Hepatocyte (in vitro differentiated cells): ENCODE data around the gene HOXD12. TPM values are rescaled to one million over a fixed set of nuclear protein-coding genes. Genes with fewer than 3 reads are reported as not detected.

Experiments
- DNase-seq: peaks from one replicate; pipeline ENCODE4 v3.0.0-alpha.2; 2016; ENCODE audit warnings: low spot score
- H2AFZ ChIP-seq: fragments of 200-600 bp; sonication (generic); 2 replicates; pipeline ENCODE4 v1.6.0; 2016; ENCODE audit warnings: antibody characterized with exemption, mild to moderate bottlenecking
- H3K27ac ChIP-seq: fragments of 200-600 bp; sonication (generic); 2 replicates; pipeline ENCODE4 v1.5.1; 2016; ENCODE audit warnings: mild to moderate bottlenecking
- H3K27me3 ChIP-seq: fragments of 200-600 bp; sonication (generic); 2 replicates; pipeline ENCODE4 v1.6.1; 2016
- H3K36me3 ChIP-seq: fragments of 200-600 bp; sonication (generic); replicated peaks from 2 replicates; pipeline ENCODE4 v1.5.1; 2016; ENCODE audit warnings: low read depth; ENCODE audit not compliant: insufficient read depth
- H3K4me1 ChIP-seq: fragments of 200-600 bp; sonication (generic); 2 replicates; pipeline ENCODE4 v1.5.1; 2016; ENCODE audit warnings: mild to moderate bottlenecking, moderate library complexity; ENCODE audit not compliant: insufficient read depth
- H3K4me2 ChIP-seq: fragments of 200-600 bp; sonication (generic); 2 replicates; pipeline ENCODE4 v1.6.0; 2016
- H3K4me3 ChIP-seq: fragments of 200-600 bp; sonication (generic); 2 replicates; pipeline ENCODE4 v1.5.1; 2016; ENCODE audit warnings: mild to moderate bottlenecking
- H3K79me2 ChIP-seq: fragments of 200-600 bp; sonication (generic); 2 replicates; pipeline ENCODE4 v1.6.0; 2017; ENCODE audit warnings: mild to moderate bottlenecking
- H3K9me2 ChIP-seq: fragments of 200-600 bp; sonication (generic); replicated peaks from 2 replicates; pipeline ENCODE4 v1.6.0; 2017; ENCODE audit warnings: mild to moderate bottlenecking; ENCODE audit not compliant: insufficient read depth
- H3K9me3 ChIP-seq: fragments of 200-600 bp; sonication (generic); 2 replicates; pipeline ENCODE4 v1.5.1; 2016; ENCODE audit warnings: low read depth, mild to moderate bottlenecking
- H4K20me1 ChIP-seq: fragments of 200-600 bp; sonication (generic); 2 replicates; pipeline ENCODE4 v1.6.0; 2016; ENCODE audit warnings: mild to moderate bottlenecking; ENCODE audit not compliant: insufficient read depth, poor library complexity, severe bottlenecking
- CTCF ChIP-seq: fragments of 200-600 bp; sonication (generic); IDR thresholded peaks from 2 replicates; pipeline ENCODE4 v1.5.1; 2016; ENCODE audit warnings: antibody characterized with exemption, mild to moderate bottlenecking; ENCODE audit not compliant: poor library complexity
- EZH2 ChIP-seq: fragments of 200-600 bp; sonication (generic); IDR thresholded peaks from 2 replicates; pipeline ENCODE4 v1.6.1; 2016; ENCODE audit warnings: antibody characterized with exemption, mild to moderate bottlenecking, borderline replicate concordance
- EZH2phosphoT487 ChIP-seq: fragments of 200-600 bp; sonication (generic); IDR thresholded peaks from one replicate; pipeline ENCODE4 v1.6.1; 2018; ENCODE audit warnings: antibody characterized with exemption, mild to moderate bottlenecking, low read depth, moderate library complexity; ENCODE audit not compliant: unreplicated experiment, severe bottlenecking
- WGBS: methylation state at CpG from one replicate; pipeline ENCODE4 v1.1.6; 2016; ENCODE audit warnings: low lambda C conversion rate; ENCODE audit errors: missing lambda C conversion rate; 5-methylcytosine and 5-hydroxymethylcytosine counted together
- polyA plus RNA-seq: library from polyadenylated mRNA; unstranded; fragments of >200 nt; fragmentation: Nextera tagmentation; extraction: Ambion mirVana; gene quantifications from 2 replicates; pipeline ENCODE4 v1.2.1, GENCODE V29; 2016
- total RNA-seq: library from RNA; depleted of rRNA; stranded (reverse); fragments of >200 nt; gene quantifications from 2 replicates; pipeline ENCODE4 v1.2.3, GENCODE V29; 2014

HOXD12 gene
- total and polyA plus RNA-seq, 2 experiments from 2014 or later, result 3.3 to 29.0 TPM

GRCh38 chr2:176078541-176079284 is 20.9 kb upstream of the HOXD12 start:
- H3K36me3 ChIP-seq, result no peaks in the 10 kb centered on the region
- H3K4me3 ChIP-seq, result peak overlapping the region; percentile 35
- no peaks in the 10 kb centered on the region for H3K9me3 ChIP-seq
- peak; percentile 54 for TF ChIP-seq EZH2
- peak; percentile 51 for TF ChIP-seq EZH2phosphoT487
- TF ChIP-seq CTCF, result no peak
- H3K9me2 ChIP-seq, result no peaks in the 10 kb centered on the region
- no peak for DNase-seq
- H3K27me3 ChIP-seq, result peaks cover 92% of the 10 kb centered on the region
- peak overlapping the region; percentile 93 for H3K27ac ChIP-seq
- peaks cover 31% of the 10 kb centered on the region for H3K79me2 ChIP-seq
- WGBS, result 10% methylated on average over 25 of the region's 25 CpGs
- no peaks in the 10 kb centered on the region for H4K20me1 ChIP-seq
- H3K4me2 ChIP-seq, result peak overlapping the region; percentile 84
- H3K4me1 ChIP-seq, result peaks cover 7% of the 10 kb centered on the region
- H2AFZ ChIP-seq, result no peak overlapping the region

- H3K4me2 ChIP-seq, result peak overlapping the region; percentile 84
- H2AFZ ChIP-seq, result peak overlapping the region; percentile 22
Observed at GRCh38 chr2:176079285-176079830, 20.2 kb upstream of the HOXD12 start.

GRCh38 chr2:176079831-176080539 is 19.6 kb upstream of the HOXD12 start:
- H3K4me3 ChIP-seq, result peak overlapping the region; percentile 35

More at GRCh38 chr2:176079285-176079830, 20.2 kb upstream of the HOXD12 start:
- WGBS, result 1% methylated on average over 30 of the region's 30 CpGs
- H4K20me1 ChIP-seq, result no peaks in the 10 kb centered on the region
- no peaks in the 10 kb centered on the region for H3K9me2 ChIP-seq
- peak overlapping the region; percentile 93 for H3K27ac ChIP-seq
- TF ChIP-seq EZH2 (no peak), CTCF (no peak), EZH2phosphoT487 (no peak)
- DNase-seq, result no peak
- no peaks in the 10 kb centered on the region for H3K9me3 ChIP-seq
- peaks cover 36% of the 10 kb centered on the region for H3K79me2 ChIP-seq
- peak overlapping the region; percentile 35 for H3K4me3 ChIP-seq
- peaks cover 92% of the 10 kb centered on the region for H3K27me3 ChIP-seq
- peaks cover 7% of the 10 kb centered on the region for H3K4me1 ChIP-seq
- H3K36me3 ChIP-seq, result no peaks in the 10 kb centered on the region

More at GRCh38 chr2:176079831-176080539, 19.6 kb upstream of the HOXD12 start:
- H3K79me2 ChIP-seq, result peaks cover 36% of the 10 kb centered on the region
- H3K27ac ChIP-seq, result peak overlapping the region; percentile 93
- 2% methylated on average over 51 of the region's 86 CpGs for WGBS
- H3K4me2 ChIP-seq, result peak overlapping the region; percentile 84
- H4K20me1 ChIP-seq, result no peaks in the 10 kb centered on the region
- peak; percentile 90 for DNase-seq
- H3K27me3 ChIP-seq, result peaks cover 92% of the 10 kb centered on the region
- no peaks in the 10 kb centered on the region for H3K36me3 ChIP-seq
- H2AFZ ChIP-seq, result peak overlapping the region; percentile 50
- H3K4me1 ChIP-seq, result peaks cover 7% of the 10 kb centered on the region
- no peaks in the 10 kb centered on the region for H3K9me2 ChIP-seq
- TF ChIP-seq EZH2 (no peak), EZH2phosphoT487 (no peak), CTCF (peak; percentile 92)
- no peaks in the 10 kb centered on the region for H3K9me3 ChIP-seq
